ENCODE data around the gene PIR. TPM values are rescaled to one million over a fixed set of nuclear protein-coding genes. Genes with fewer than 3 reads are reported as not detected.

The PIR gene
- total RNA-seq, 1 donor from 2014 or later, result 45.0 TPM

- Histone ChIP-seq H3F3A (ENCODE audit: low read depth) (peaks cover 8% of the 10 kb centered on the region), H3K4me3 (no peak overlapping the region), H3K9me3 (ENCODE audit: low read depth) (no peaks in the 10 kb centered on the region), H4K20me1 (ENCODE audit: low read depth) (no peaks in the 10 kb centered on the region), H3K4me1 (peaks cover 5% of the 10 kb centered on the region), H3K27me3 (no peaks in the 10 kb centered on the region), H3K36me3 (no peaks in the 10 kb centered on the region), H3K27ac (no peak overlapping the region), H3K79me2 (ENCODE audit: low read depth) (no peaks in the 10 kb centered on the region), H3K9ac (no peak overlapping the region), H2AFZ (replicated peaks) (no peak overlapping the region), H3K4me2 (no peak overlapping the region)
- Mint-ChIP-seq H3K9me3 (no peaks in the 10 kb centered on the region), H3K27ac (no peak overlapping the region), H3K4me3 (no peak overlapping the region), H3K27me3 (ENCODE audit: insufficient read depth, low read depth) (peaks cover 2% of the 10 kb centered on the region), H3K36me3 (no peaks in the 10 kb centered on the region), H3K4me1 (peaks cover 8% of the 10 kb centered on the region)
- TF ChIP-seq CTCF (IDR thresholded peaks at IDR 0.05) (peak; percentile 85), EZH2 (IDR thresholded peaks at IDR 0.05) (no peak)
- DNase-seq (ENCODE audit: low spot score), result peak; percentile 78
Observed at GRCh38 chrX:15497865-15498264, 4.7 kb upstream of the PIR start.

DNA sequence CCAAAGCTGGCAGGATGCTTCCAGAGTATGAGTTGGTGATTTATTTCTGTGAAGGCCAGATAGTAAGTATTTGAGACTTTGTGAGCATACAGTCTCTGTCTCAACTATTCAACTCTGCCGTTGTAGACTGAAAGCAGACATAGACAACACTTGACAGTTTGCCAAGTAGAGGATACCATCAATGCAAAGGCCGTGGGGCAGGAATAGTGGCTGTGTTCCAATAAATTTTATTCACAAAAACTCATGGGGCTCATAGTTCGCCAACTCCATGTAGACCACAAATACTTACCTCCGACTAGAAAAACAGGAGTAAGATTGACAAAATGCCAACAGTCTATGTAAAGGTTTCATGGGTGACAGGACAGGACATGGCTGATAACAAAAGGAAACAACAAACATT lies 3.7 kb upstream of the PIR start:
- no peaks in the 10 kb centered on the region for H3K27me3 ChIP-seq
- H3K27me3 Mint-ChIP-seq (ENCODE audit: insufficient read depth, low read depth), result peaks cover 2% of the 10 kb centered on the region
- H3K4me3 Mint-ChIP-seq, result no peak overlapping the region
- no peaks in the 10 kb centered on the region for H3K9me3 Mint-ChIP-seq
- DNase-seq (ENCODE audit: low spot score), result no peak
- H4K20me1 ChIP-seq (ENCODE audit: low read depth), result no peaks in the 10 kb centered on the region
- H3K4me1 ChIP-seq, result peaks cover 10% of the 10 kb centered on the region
- peaks cover 1% of the 10 kb centered on the region for H3K36me3 Mint-ChIP-seq
- no peaks in the 10 kb centered on the region for H3K9me3 ChIP-seq (ENCODE audit: low read depth)
- H3K4me1 Mint-ChIP-seq, result peaks cover 18% of the 10 kb centered on the region
- peaks cover 8% of the 10 kb centered on the region for H3F3A ChIP-seq (ENCODE audit: low read depth)
- TF ChIP-seq EZH2phosphoT487 (IDR thresholded peaks at IDR 0.05), result no peak
- no peak overlapping the region for H2AFZ ChIP-seq (replicated peaks)
- no peak overlapping the region for H3K4me3 ChIP-seq
- no peak overlapping the region for H3K4me2 ChIP-seq
- H3K27ac Mint-ChIP-seq, result no peak overlapping the region
- no peak overlapping the region for H3K27ac ChIP-seq
- no peaks in the 10 kb centered on the region for H3K79me2 ChIP-seq (ENCODE audit: low read depth)
- H3K9ac ChIP-seq, result no peak overlapping the region
- no peaks in the 10 kb centered on the region for H3K36me3 ChIP-seq

GRCh38 chrX:15495801-15496200 lies 2.7 kb upstream of the PIR start:
- TF ChIP-seq EZH2 (IDR thresholded peaks at IDR 0.05), result no peak
- TF ChIP-seq CTCF (IDR thresholded peaks at IDR 0.05), result no peak
- Mint-ChIP-seq H3K4me1 (peaks cover 20% of the 10 kb centered on the region), H3K27ac (no peak overlapping the region), H3K4me3 (no peak overlapping the region), H3K27me3 (ENCODE audit: insufficient read depth, low read depth) (peaks cover 2% of the 10 kb centered on the region), H3K36me3 (peaks cover 6% of the 10 kb centered on the region), H3K9me3 (no peaks in the 10 kb centered on the region)
- DNase-seq (ENCODE audit: low spot score), result no peak
- H3K4me1 ChIP-seq, result peaks cover 10% of the 10 kb centered on the region
- H3K27ac ChIP-seq, result no peak overlapping the region
- no peaks in the 10 kb centered on the region for H3K9me3 ChIP-seq (ENCODE audit: low read depth)
- H3K27me3 ChIP-seq, result no peaks in the 10 kb centered on the region
- no peak overlapping the region for H2AFZ ChIP-seq (replicated peaks)
- H3K4me3 ChIP-seq, result no peak overlapping the region
- no peak overlapping the region for H3K4me2 ChIP-seq
- peaks cover 8% of the 10 kb centered on the region for H3F3A ChIP-seq (ENCODE audit: low read depth)
- H4K20me1 ChIP-seq (ENCODE audit: low read depth), result no peaks in the 10 kb centered on the region
- no peaks in the 10 kb centered on the region for H3K79me2 ChIP-seq (ENCODE audit: low read depth)
- no peaks in the 10 kb centered on the region for H3K36me3 ChIP-seq
- no peak overlapping the region for H3K9ac ChIP-seq

DNA sequence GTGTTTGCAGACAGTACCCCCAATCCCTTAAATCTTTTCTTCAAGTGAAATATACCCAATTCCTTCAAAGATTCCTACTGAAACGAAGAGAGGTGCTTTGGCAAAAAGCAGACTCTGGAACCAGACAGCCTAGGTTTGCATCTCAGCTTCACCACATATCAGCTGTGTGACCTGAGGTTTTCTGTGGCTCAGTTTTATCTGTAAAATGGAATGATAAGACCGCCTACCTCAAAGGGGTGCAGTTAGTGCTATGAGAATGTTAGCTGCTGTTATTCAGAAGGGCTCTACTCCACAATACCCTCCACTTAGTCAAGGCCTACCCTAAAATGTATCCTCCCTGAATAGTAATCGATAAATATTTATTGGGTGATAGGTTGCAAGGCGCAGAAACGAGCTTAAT lies 664 bp downstream of the PIR start:
- no peak for TF ChIP-seq CTCF (IDR thresholded peaks at IDR 0.05)
- no peak for TF ChIP-seq EZH2 (IDR thresholded peaks at IDR 0.05)
- TF ChIP-seq EZH2phosphoT487 (IDR thresholded peaks at IDR 0.05), result no peak
- peak overlapping the region; percentile 54 for H3K27ac Mint-ChIP-seq
- H3K4me1 Mint-ChIP-seq, result peaks cover 18% of the 10 kb centered on the region
- no peak for DNase-seq (ENCODE audit: low spot score)
- H3F3A ChIP-seq (ENCODE audit: low read depth), result peaks cover 8% of the 10 kb centered on the region
- H3K9ac ChIP-seq, result no peak overlapping the region
- peak overlapping the region; percentile 71 for H3K4me3 ChIP-seq
- peak overlapping the region; percentile 88 for H3K4me3 Mint-ChIP-seq
- no peak overlapping the region for H3K27ac ChIP-seq
- peak overlapping the region; percentile 91 for H3K4me2 ChIP-seq
- no peaks in the 10 kb centered on the region for H4K20me1 ChIP-seq (ENCODE audit: low read depth)
- peak overlapping the region; percentile 92 for H2AFZ ChIP-seq (replicated peaks)
- peaks cover 15% of the 10 kb centered on the region for H3K36me3 Mint-ChIP-seq
- no peaks in the 10 kb centered on the region for H3K27me3 ChIP-seq
- no peaks in the 10 kb centered on the region for H3K79me2 ChIP-seq (ENCODE audit: low read depth)
- no peaks in the 10 kb centered on the region for H3K9me3 Mint-ChIP-seq
- H3K4me1 ChIP-seq, result peaks cover 10% of the 10 kb centered on the region
- H3K9me3 ChIP-seq (ENCODE audit: low read depth), result no peaks in the 10 kb centered on the region
- peaks cover 2% of the 10 kb centered on the region for H3K27me3 Mint-ChIP-seq (ENCODE audit: insufficient read depth, low read depth)
- H3K36me3 ChIP-seq, result no peaks in the 10 kb centered on the region
